ENCODE data around the gene NCOA4.

The NCOA4 gene

DNA sequence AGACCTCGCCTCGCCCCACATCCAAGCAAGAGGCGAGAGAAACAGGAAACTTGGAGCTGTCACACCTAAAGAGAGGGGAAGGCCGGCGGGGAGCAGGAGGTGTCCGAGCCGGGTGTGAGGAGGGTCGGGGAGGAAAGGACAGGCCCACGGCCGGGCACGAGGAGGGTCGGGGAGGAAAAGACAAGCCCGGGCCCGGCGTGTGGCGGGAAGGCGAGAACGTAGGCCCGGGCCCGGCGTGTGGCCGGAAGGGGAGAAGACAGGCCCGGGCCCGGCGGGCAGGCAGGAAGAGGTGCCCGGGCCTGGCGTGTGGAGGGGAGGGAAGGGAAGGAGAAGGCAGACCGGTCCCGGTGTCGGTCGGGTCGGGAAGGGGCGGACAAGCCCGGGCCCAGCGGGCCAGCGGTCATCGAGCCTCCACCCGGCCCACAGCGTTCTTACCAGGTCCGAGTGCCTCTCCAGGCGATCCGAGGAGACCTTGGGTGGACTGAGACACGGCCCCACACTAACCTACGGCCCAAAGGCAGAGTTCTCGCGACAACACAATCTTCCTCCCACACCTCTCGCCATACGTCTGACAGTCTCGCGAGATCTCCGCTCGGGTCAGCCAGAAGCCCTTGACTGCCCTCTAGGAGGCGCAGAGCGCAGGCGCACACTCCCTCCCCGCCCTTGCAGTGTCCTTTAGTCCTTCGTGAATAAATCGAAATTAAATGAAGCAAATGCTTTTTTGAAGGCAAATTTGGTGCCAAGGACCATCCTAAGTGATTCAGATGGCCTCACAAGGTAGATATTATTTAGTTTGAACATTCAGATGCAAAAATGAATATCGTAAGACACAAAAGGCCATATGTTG, at the start of gene NCOA4:
TSS of gene NCOA4 (minus strand) at position 533 of the 847 bp plus-strand sequence. CDS start 13,943 bp downstream, outside the sequence.
- no peak for FAIRE-seq
- TF ChIP-seq, protein P1, sequence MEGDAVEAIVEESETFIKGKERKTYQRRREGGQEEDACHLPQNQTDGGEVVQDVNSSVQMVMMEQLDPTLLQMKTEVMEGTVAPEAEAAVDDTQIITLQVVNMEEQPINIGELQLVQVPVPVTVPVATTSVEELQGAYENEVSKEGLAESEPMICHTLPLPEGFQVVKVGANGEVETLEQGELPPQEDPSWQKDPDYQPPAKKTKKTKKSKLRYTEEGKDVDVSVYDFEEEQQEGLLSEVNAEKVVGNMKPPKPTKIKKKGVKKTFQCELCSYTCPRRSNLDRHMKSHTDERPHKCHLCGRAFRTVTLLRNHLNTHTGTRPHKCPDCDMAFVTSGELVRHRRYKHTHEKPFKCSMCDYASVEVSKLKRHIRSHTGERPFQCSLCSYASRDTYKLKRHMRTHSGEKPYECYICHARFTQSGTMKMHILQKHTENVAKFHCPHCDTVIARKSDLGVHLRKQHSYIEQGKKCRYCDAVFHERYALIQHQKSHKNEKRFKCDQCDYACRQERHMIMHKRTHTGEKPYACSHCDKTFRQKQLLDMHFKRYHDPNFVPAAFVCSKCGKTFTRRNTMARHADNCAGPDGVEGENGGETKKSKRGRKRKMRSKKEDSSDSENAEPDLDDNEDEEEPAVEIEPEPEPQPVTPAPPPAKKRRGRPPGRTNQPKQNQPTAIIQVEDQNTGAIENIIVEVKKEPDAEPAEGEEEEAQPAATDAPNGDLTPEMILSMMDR (IDR thresholded peaks at IDR 0.05; ENCODE audit: insufficient read depth, missing control alignments) = peak; percentile 65
- peak; percentile 95 for DNase-seq (ENCODE audit: insufficient read length, low spot score)

DNA sequence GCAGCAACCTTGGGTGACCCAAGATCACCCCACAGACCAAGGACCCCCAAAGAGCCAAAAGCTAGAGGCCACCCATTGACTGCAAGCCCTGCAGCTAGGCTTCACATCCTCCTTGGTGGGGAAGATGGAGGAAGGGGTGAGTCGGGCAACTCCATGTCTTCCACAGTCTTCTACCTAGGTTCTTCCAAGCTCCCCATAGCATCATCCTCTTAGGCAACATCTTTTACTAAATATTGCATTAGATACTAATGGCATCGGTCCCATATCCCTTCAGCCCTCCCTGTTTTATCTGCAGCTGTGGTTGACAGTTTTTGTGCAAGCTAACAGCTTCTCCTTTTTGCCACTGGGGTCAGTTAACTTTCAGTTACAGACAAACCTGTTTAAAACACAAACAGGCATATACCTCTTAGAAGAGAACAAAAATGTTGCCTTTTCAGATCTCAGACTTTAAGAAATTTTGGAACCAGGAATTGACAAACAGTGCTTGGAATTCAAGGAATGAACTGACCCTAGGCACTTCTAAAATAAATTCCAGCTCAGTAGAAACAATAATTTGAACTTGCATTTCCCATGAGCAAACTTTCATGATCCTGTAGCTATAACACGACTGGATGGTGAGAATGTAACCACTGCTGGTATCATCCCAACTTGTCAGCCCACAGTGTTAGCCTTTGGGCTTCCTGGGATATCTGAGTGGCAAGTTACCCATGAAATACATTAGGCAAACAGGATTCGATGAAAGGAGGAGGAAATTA, 49.6 kb upstream of the NCOA4 start:
- DNase-seq (ENCODE audit: insufficient read length, low spot score) = no peak
- TF ChIP-seq, protein P1 (IDR thresholded peaks at IDR 0.05; ENCODE audit: insufficient read depth, missing control alignments) = no peak
- no peak for FAIRE-seq

DNA sequence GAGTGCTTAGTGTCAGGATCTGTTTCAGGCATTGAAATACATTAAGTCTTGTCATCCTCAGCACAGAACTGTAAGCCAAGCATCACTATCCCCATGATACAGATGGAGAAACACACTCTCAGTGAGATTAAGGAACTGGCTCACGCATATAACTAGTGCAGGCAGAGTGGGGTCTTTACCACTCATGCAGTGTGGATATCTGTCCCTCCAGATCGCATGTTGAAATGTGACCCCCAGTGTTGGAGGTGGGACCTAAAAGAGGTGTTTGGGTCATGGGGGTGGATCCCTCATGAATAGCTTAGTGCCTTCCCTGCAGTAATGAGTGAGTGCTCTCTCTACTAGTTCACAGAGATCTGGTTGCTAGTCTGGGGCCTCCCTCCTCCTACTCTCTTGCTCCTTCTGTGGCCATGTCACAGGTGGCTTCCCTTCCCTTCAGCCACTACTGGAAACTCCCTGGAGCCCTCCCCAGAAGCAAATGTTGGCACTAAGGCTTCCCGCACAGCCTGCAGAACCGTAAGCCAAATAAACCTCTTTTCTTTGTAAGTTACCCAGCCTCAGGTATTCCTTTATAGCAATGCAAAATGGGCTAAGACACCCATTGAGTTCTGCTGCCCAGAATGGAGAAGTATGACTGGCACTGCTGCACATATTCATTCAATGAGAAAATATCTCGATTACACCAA, 47.4 kb upstream of the NCOA4 start:
- FAIRE-seq (no peak), DNase-seq (ENCODE audit: insufficient read length, low spot score) (no peak)
- TF ChIP-seq, protein P1 (IDR thresholded peaks at IDR 0.05; ENCODE audit: insufficient read depth, missing control alignments) = no peak

DNA sequence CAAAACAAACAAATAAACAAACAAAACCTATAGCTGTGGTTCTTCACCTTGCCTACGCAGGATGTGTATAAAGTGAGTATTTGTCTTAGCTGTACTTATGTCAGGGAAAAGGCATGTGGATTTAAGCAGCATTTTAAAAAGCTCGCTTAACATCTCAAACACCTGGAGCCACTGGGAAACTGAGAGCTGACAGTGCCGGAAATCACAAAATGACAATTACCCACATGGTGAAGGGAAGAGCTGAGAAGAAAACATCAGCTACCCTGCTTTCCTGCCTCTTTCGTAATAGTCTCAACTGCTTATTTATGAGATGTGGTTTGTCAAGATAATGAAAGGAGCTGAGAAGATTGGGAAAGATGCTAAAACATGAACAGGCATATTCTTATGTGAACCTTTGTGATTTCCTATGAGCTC, 46.7 kb upstream of the NCOA4 start:
- FAIRE-seq (no peak), DNase-seq (ENCODE audit: insufficient read length, low spot score) (no peak)
- TF ChIP-seq, protein P1 (IDR thresholded peaks at IDR 0.05; ENCODE audit: insufficient read depth, missing control alignments) = no peak

DNA sequence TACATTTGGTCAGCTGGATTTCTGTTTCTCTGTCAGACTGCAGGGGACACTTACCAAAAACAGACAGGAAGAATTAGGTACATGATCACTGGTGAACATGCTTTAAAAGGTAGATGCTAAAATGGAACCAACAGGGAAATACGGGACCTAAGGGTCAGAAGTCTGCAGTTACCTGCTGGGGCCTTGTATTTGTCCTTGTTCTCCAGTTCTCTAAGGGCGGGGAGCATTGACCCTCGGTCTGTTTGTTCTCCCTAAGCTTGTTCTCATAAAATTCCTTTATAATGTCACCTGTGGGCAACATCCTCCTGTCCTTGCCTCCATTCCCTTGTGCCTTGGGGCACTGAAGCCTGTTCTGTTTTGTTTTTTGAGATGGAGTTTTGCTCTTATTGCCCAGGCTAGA, 45.4 kb upstream of the NCOA4 start:
- DNase-seq (ENCODE audit: insufficient read length, low spot score) (no peak), FAIRE-seq (no peak)
- TF ChIP-seq, protein P1 (IDR thresholded peaks at IDR 0.05; ENCODE audit: insufficient read depth, missing control alignments) = no peak

DNA sequence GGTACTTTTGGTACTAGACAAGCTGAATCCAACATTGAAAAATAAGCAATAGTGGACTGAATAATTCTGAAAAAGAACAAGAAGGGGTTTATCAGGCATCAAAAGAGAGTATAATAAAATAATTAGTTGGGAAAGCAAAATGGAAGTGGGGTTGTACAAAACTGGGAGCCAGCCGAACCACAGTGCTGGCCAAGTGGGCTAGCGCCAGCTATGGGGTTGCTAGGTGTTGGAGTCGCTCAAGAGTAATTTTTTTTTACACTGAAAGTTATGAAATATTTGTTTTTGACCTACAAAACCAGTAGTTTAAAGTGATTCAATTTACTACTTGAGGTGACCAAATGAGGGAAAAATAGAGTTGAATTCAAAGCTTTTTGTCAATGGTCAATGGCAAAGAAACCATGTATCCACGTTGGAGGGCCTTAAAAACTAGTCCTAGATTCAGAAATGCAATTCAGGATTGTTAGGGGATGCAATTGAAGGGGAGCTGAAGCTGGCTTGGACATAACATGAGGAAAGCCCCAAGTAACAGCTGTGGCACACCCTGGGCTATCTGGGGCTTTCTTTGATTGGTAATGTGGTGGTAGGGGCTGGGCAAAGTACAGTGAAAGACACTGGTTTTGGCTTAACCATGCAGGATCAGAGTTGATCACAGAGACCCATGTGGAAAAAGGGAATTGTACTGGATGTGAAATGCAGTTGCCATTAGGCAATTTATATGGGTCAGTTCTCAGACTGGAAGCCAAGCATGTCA, 43.9 kb upstream of the NCOA4 start:
- no peak for DNase-seq (ENCODE audit: insufficient read length, low spot score)
- TF ChIP-seq, protein P1 (IDR thresholded peaks at IDR 0.05; ENCODE audit: insufficient read depth, missing control alignments) = no peak
- FAIRE-seq = no peak
